Stimulated activated CD8-positive, alpha-beta memory T cell treated with anti-CD3 and anti-CD28 coated beads, Interleukin-2, amount 100 ng/mL, for 48 hours (primary cell): ENCODE measurements around the gene SLC38A10.

Experiments used
- DNase-seq, 2 donors: peaks; one replicate each; pipeline ENCODE4 v3.0.0-alpha.2; 2020; ENCODE audit warnings: low read depth in 2 of 2

Gene SLC38A10

GRCh38 chr17:81277946-81278693 is 17.0 kb downstream of the SLC38A10 start:
- no peak for DNase-seq

GRCh38 chr17:81277421-81277820 is 17.7 kb downstream of the SLC38A10 start:
- DNase-seq: no peak

DNA sequence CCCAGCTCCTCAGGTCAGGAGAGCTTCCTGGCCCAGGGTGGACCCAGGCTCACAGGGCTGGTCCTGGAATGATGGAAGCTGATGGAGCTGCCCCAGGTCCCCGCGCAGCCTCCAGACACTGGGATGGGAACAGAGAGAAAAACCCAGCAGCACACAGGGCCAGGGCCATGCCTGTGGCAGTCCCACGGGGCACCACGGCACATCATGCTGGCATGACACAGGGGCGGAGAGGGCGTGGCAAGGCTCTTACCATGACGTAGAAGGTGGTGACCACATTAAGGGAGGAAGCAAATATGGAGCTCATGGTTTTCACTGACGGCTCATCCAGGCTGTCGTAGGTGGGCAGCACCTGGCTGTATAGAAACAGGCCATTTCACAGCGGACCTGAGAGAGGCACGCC is 18.3 kb downstream of the SLC38A10 start:
- DNase-seq: no peak

DNA sequence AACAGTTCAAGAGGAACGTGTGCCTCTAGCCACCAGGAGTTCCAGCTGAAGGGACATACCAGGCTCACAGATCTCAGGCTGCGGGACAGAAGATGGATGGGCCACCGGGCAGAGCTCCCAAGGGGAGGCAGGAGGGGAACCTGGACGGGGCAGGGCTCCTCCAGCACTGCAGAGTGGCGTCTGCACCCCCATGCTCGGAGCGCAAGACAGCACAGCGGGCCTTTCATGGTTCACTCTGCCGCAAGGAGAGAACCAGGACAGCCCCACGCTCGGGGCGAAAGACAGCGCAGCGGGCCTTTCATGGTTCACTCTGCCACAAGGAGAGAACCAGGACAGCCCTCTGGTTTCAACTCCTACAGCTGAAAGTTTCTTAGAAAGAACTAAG is 20.6 kb downstream of the SLC38A10 start:
- DNase-seq: no peak

DNA sequence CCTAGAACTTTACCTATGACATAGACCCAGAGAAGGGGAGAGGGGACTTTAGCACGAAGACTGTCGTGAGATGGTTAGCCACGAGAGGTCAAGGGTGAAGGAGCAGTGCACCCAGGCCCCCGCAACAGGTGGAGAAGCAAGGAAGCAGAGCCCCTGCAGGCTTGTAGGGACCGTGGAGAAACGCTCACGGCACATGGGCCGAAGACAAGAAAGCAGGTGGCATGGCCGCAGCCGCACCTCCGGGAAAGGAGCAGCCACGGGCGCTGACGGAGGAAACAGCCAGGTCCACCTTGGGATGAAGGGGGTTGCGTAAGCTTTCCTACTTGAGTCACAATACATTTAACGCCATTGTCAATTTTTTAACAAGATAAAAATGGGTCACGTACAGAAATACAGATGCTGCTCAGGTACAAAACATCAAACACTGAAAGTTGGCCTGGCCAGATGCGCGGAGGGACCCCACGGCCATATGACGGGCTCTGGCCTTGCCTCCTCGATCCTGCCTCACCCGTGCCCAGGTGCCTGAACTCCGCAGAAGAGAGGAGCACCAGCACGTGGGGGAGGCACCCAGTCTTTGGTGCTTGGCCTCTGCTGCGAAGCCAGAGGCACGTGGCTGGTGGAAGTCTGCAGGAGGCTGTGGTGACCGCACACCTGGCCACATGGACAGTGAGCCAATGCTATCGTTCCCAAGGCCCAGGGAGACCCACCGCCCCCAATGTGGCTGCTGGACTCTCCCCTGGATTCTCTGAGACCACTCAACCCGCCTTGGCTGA is 21.2 kb downstream of the SLC38A10 start:
- DNase-seq: no peak

- DNase-seq: no peak
These were observed 22.5 kb downstream of the SLC38A10 start for GRCh38 chr17:81272616-81273015.

DNA sequence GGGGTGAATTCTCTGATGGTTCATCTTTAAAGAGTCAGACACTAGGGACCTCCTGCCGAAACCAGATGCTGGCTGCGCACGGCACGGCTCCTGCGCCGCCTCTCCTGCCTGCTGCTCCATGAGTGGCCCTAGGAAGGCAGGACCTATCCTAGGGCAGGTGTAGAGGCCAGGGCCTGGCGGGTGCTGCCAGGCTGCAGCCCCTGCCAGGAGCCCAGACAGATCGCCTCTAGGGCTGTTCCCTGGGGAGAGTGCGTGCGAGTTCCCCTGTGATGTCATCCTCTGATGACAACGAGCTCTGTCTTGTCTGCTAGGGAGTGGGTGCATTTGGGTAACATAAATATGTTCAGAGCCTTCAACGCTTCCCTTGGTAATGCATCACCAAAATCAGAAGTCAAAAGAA is 23.9 kb downstream of the SLC38A10 start:
- no peak for DNase-seq

DNA sequence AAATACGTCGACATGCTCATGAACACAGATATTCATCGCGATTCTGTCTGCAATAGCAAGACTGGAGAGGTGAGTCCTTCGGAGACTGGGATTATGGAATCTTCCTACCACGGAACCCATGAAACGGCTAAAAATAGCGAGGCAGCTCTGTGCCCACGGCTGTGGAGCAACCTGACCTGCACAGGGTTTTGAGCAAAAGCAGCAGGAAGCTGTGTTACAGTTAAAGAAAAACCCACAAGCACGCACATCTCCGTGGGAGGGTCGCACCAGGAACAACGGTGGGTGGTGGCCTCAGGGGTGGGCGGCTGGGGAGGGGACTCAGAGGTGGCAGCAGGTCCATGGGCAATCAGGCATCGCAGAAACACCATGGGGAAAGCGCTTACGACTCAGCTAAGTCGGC is 24.8 kb downstream of the SLC38A10 start:
- DNase-seq: no peak

DNA sequence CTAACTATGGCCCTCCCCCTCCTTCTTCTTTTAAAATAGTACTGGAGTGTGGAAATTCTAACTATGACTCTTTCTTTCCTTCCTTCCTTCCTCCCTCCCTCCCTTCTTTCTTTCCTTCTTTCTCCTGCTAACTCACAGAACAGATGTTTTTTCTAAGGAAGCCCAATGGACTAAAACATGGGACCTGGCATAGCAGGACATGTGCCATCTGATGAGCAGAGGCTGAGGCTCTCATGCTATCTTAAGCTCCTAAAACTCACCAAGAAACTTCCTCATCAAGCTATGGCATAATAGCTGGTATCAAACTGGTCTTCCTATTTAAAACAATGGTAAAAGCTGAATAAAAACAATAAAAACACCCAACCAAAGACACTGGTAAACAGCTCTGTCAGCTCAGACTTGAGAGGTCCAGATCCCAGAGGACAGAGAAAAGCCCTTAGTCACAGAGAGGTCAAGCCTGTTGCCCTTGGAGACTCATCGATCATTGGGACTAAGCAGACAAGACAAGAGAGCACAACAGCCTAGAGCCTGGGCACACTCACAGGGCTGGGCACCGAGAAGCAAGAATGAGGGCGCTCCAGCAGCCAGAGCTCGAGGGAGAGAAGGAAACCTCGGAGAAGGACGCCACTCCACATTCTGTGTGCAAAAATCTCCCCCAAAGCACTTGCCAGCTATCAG is 27.6 kb downstream of the SLC38A10 start:
- DNase-seq: no peak

DNA sequence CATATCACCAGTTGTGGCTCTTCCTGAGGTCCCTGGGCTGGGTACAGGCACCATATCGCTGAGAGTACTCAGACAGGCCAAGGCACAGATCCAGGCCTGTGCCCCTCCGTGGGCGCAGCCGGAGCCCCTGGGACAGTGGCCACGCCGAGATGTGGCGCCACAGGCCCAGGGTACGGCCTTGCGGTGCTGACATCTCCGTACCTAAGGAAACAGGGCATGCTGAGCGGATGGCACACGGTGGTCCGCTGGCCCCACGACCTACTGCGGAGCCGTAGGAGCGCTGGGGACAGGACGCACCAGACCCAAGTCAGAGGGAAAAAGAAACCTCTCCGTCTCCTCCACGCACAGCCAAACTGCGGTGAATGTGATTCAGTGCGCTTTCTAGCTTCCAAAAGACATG is 29.5 kb downstream of the SLC38A10 start:
- DNase-seq: no peak

GRCh38 chr17:81264640-81265039 is 30.5 kb downstream of the SLC38A10 start:
- no peak for DNase-seq

DNA sequence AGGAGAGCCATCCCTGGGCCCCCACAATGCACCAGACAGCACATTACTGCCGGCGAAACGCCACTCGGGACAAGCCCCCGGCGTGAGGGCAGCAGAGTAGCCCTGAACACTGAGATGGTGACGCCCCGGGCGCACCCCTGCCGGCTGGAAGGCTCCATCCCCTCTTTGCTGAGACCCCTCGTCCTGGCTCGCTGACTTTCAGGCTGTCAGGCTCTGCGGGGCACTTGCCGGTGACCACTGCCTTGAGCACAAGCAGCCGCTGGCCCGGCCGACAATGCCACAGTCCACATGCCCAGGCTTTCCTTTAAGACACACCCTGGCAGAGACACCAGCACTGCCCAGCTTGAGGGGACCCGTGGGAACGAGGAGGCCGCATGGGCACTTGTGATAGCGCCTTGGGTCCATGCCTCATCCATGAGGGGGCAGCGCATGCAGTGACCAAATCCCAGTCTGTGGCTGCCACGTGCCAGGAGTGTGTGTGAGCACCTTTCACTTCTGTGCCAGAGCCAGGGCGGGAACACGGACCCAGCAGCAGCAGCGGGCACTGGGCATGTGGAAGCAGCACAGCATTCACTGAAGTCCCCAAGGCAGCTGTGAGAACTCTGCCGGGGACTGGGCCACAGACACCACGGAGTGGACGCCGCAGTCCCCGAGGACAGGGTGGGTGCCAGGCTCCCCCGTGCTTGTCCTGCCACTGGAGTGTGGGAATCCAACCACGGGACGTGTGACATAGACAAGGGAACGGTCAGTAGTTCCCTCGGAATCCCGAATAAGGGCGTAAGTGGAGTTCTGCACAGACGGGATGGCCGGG is 31.5 kb downstream of the SLC38A10 start:
- no peak for DNase-seq

DNA sequence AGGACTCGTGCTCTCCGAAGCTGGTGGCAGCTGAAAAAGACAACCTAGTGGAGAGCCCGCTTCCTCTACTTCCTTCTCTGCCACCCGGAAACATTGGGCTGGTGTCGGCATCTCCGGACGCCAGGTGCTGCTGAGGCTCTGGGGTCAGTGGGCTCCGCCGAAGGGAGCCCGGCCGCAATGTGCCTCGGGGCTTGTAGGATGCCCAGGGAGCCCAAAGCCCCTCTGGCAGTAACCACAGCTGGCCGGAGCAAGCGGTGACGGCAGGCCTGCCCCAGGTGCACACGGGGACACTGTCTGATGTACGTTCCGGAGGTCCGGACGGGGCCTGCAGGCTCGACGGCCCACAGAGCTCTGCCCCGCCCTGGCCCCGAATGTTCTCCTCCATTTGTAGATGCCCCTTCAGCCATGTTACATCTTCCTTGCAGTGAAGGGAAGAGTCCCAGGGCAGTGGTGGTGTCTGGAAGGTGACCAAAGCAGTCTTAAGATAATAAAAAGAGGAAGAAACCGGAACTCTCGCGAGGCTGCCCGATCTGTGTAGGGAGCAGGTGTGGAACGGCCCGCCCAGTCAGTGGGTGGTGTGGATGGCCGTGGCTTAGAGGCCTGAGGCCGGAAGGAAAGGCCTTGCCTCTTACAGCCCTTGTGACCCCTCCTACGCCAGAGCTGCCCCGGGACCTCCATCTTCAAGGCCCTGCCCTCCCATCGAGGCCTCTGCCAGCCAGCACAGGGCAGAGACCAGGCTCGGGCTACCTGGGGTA is 33.3 kb downstream of the SLC38A10 start:
- DNase-seq: no peak

GRCh38 chr17:81261096-81261495 is 34.0 kb downstream of the SLC38A10 start:
- no peak for DNase-seq

GRCh38 chr17:81260641-81261040 is 34.5 kb downstream of the SLC38A10 start:
- DNase-seq: no peak

DNA sequence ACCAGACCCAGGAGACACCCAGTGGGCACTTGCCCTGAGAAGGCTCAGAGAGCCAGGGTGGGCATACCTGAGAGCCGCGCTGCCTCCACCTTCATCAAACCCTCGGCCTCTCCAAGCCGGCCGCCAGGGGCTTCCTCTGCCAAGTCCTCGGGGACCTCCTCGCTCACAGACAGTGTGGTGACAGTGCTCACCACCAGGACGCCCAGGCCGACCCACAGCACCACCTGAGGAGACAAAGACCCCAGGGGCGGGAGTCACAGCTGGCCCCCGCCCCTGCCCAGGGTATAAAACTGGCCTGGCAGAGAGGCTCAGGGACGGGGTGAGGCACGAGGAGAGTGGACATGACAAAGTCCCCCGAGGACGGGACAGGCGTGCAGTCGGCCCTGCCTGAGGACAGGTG is 34.9 kb downstream of the SLC38A10 start:
- DNase-seq: no peak

DNA sequence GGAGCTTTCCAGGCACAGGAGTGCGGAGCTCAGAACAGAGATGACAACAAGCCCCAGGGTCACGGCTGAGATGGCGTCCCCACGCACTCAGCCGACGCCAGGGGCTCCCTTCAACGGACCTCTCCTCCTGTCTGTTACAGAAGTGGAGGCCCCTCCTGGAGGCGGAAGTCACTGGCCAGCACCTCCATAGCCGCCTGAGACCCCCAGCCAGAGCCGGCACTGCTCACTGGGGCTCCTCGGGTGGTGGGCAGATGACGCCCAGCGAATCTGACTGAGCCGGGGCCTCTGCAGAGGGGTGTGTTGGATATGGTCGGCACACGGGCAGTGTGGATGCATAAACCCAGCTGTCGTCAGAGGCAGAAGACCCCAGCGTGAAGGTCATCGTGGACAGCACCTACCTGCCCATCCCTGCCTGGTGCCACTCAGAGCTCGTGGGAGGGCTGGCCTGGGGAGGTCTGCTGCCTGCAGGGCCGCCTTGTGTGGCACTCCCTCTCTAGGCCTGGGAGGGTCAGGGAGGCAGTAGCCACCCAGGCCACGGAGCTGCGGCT is 36.0 kb downstream of the SLC38A10 start:
- no peak for DNase-seq

DNA sequence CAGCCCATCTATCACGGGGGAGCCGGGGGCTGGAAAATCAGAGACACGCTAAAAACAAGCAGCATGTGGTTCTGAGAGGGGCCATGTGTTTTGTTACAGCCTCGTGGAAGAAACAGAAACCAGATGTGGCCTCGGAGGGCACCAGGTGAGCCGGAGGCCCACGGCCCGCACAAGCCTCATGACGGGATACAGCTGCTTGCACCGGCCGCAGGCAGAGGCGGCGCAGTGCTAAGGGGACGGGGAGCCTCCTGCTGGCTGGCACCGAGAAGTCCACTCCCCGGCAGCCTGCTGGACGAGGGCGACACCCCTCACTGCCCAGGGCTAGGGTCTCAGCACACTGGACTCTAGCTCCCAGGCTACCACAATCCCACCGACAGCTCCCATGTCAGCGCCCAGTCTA is 36.8 kb downstream of the SLC38A10 start:
- DNase-seq: no peak

DNA sequence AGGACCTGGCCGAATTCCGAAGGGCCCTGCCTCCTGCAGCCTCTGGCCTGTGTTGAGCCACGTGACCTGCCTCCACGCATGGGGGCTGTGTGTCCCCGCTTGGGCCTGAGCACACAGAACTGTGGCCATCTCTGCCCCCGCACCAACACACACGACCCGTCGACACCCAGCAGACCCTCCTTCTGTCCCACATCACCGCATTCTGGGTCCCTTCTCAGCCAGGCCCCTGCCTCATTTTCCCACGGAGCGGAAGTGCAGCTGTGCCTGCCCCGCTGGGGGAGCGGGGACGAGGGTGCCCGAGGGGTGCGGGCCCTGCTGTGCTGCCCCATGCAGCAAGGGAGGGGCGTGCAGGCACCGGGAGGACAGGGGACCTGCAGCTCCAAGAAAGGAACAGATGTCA is 37.6 kb downstream of the SLC38A10 start:
- DNase-seq: no peak

DNA sequence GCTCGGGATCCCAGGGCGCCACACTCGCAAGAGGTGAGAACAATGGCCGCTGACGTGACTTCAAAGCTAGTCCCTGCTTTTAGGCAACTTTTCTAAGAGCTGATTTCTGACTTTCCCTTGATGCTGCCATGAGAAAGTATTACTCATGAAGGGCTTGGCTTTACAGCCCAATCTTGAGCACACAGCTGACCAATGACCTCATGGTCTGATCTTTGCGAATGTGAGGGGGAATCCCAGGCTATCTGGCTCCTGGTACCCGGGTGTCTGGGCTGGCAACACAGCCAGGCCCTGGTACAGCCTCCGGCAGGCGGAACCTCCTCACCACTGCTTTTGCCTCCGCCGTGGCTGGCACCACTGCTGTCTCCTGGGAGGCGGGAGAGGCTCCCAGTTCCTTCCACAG is 38.5 kb downstream of the SLC38A10 start:
- DNase-seq: no peak
